Measurements from ENCODE around the gene PAH.

DNA sequence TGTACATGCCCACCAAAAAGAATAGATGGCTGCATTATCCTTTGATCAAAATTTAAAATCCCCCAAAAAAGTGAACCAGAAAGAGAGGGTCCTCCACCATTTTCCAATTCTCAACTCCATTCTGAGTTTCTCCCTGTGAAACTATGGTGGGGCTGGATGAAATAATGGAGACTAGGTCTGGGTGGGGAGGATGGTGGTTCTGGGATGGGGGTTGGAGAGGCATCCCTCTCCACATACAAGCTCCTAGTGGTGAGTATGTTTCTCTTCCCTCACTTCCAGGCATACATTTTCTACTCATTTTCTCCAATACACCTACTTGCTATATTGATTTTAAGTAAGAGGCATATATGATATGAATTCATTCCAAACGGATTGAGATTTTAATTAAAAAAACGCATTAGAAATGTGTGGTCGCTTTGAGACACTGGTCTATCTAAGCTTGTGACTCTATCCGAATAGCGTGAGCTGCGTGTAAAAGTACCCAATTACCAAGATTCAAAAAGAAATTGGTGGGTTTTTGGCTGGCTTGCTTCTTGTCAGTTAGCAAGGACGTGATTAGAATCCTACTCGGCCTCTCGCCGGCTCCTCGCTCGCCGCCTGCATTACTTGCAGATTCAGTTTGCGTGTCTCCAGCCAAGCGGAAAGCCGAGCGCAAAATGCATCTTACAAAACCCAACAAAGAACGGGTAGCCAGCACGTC is 43.9 kb upstream of the PAH start:
- TF ChIP-seq, protein P1, sequence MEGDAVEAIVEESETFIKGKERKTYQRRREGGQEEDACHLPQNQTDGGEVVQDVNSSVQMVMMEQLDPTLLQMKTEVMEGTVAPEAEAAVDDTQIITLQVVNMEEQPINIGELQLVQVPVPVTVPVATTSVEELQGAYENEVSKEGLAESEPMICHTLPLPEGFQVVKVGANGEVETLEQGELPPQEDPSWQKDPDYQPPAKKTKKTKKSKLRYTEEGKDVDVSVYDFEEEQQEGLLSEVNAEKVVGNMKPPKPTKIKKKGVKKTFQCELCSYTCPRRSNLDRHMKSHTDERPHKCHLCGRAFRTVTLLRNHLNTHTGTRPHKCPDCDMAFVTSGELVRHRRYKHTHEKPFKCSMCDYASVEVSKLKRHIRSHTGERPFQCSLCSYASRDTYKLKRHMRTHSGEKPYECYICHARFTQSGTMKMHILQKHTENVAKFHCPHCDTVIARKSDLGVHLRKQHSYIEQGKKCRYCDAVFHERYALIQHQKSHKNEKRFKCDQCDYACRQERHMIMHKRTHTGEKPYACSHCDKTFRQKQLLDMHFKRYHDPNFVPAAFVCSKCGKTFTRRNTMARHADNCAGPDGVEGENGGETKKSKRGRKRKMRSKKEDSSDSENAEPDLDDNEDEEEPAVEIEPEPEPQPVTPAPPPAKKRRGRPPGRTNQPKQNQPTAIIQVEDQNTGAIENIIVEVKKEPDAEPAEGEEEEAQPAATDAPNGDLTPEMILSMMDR (IDR thresholded peaks at IDR 0.05; ENCODE audit: low read depth, low read length), result no peak
- no peak for TF ChIP-seq EZH2phosphoT487 (IDR thresholded peaks at IDR 0.05; ENCODE audit: low read depth)

Measured in OCI-LY3 (cell line).